ENCODE measurements around the gene VPS16.
"Not testable (repeated sequence)": the region's sequence is repeated elsewhere in the genome, so short reads cannot be mapped to it uniquely, and the experiment has no call there.

VPS16 gene

GRCh38 chr20:2825761-2826160 is 14.8 kb upstream of the VPS16 start:
- no peak overlapping the region for H3K4me3 ChIP-seq (ENCODE audit: low read length)
- no peaks in the 10 kb centered on the region for H3K9me3 ChIP-seq (ENCODE audit: control insufficient read depth, insufficient read depth, low read length)
- TF ChIP-seq CTCF (IDR thresholded peaks at IDR 0.05; ENCODE audit: low read depth, low read length, poor library complexity, severe bottlenecking): no peak
- no peak for TF ChIP-seq EZH2phosphoT487 (IDR thresholded peaks at IDR 0.05; ENCODE audit: borderline replicate concordance, low read length)
- H3F3A ChIP-seq (ENCODE audit: control insufficient read depth, insufficient read depth): no peaks in the 10 kb centered on the region
- H3K27ac ChIP-seq (ENCODE audit: low read depth, low read length): no peak overlapping the region
- H3K4me2 ChIP-seq (ENCODE audit: low read length): no peak overlapping the region
- peaks cover 3% of the 10 kb centered on the region for H3K27me3 ChIP-seq (ENCODE audit: control insufficient read depth, low read length)
- no peaks in the 10 kb centered on the region for H3K9me2 ChIP-seq (replicated peaks; ENCODE audit: control insufficient read depth, low read length)
- no peaks in the 10 kb centered on the region for H4K20me1 ChIP-seq (ENCODE audit: control insufficient read depth, insufficient read depth, low read depth, low read length)
- H3K36me3 ChIP-seq (ENCODE audit: control insufficient read depth, low read length): no peaks in the 10 kb centered on the region
- H3K79me2 ChIP-seq (ENCODE audit: control insufficient read depth, low read length): no peaks in the 10 kb centered on the region
- H3K4me1 ChIP-seq (ENCODE audit: control insufficient read depth, low read length): peaks cover 16% of the 10 kb centered on the region

- H3K4me3 ChIP-seq (ENCODE audit: low read length): peak overlapping the region; percentile 4; the same call in 1 of the 2 replicates
- no peaks in the 10 kb centered on the region for H3F3A ChIP-seq (ENCODE audit: control insufficient read depth, insufficient read depth)
- H3K4me1 ChIP-seq (ENCODE audit: control insufficient read depth, low read length): peaks cover 16% of the 10 kb centered on the region
- H3K9me3 ChIP-seq (ENCODE audit: control insufficient read depth, insufficient read depth, low read length): no peaks in the 10 kb centered on the region
- no peak for TF ChIP-seq EZH2phosphoT487 (IDR thresholded peaks at IDR 0.05; ENCODE audit: borderline replicate concordance, low read length)
- no peak for TF ChIP-seq CTCF (IDR thresholded peaks at IDR 0.05; ENCODE audit: low read depth, low read length, poor library complexity, severe bottlenecking)
- peak overlapping the region; percentile 42 for H3K4me2 ChIP-seq (ENCODE audit: low read length)
- no peaks in the 10 kb centered on the region for H4K20me1 ChIP-seq (ENCODE audit: control insufficient read depth, insufficient read depth, low read depth, low read length)
- no peaks in the 10 kb centered on the region for H3K79me2 ChIP-seq (ENCODE audit: control insufficient read depth, low read length)
- H3K9me2 ChIP-seq (replicated peaks; ENCODE audit: control insufficient read depth, low read length): no peaks in the 10 kb centered on the region
- H3K27me3 ChIP-seq (ENCODE audit: control insufficient read depth, low read length): peaks cover 3% of the 10 kb centered on the region
- no peak overlapping the region for H3K27ac ChIP-seq (ENCODE audit: low read depth, low read length)
- H3K36me3 ChIP-seq (ENCODE audit: control insufficient read depth, low read length): no peaks in the 10 kb centered on the region
Measured at GRCh38 chr20:2826655-2827054, 13.9 kb upstream of the VPS16 start.

GRCh38 chr20:2829376-2829775 is 11.2 kb upstream of the VPS16 start:
- peaks cover 16% of the 10 kb centered on the region for H3K4me1 ChIP-seq (ENCODE audit: control insufficient read depth, low read length)
- H4K20me1 ChIP-seq (ENCODE audit: control insufficient read depth, insufficient read depth, low read depth, low read length): no peaks in the 10 kb centered on the region
- H3K27ac ChIP-seq (ENCODE audit: low read depth, low read length): no peak overlapping the region
- no peaks in the 10 kb centered on the region for H3F3A ChIP-seq (ENCODE audit: control insufficient read depth, insufficient read depth)
- no peaks in the 10 kb centered on the region for H3K9me2 ChIP-seq (replicated peaks; ENCODE audit: control insufficient read depth, low read length)
- H3K27me3 ChIP-seq (ENCODE audit: control insufficient read depth, low read length): peaks cover 3% of the 10 kb centered on the region
- no peaks in the 10 kb centered on the region for H3K79me2 ChIP-seq (ENCODE audit: control insufficient read depth, low read length)
- no peaks in the 10 kb centered on the region for H3K36me3 ChIP-seq (ENCODE audit: control insufficient read depth, low read length)
- H3K4me2 ChIP-seq (ENCODE audit: low read length): no peak overlapping the region
- no peak for TF ChIP-seq EZH2phosphoT487 (IDR thresholded peaks at IDR 0.05; ENCODE audit: borderline replicate concordance, low read length)
- TF ChIP-seq CTCF (IDR thresholded peaks at IDR 0.05; ENCODE audit: low read depth, low read length, poor library complexity, severe bottlenecking): no peak
- no peaks in the 10 kb centered on the region for H3K9me3 ChIP-seq (ENCODE audit: control insufficient read depth, insufficient read depth, low read length)
- H3K4me3 ChIP-seq (ENCODE audit: low read length): no peak overlapping the region

- H3K36me3 ChIP-seq (ENCODE audit: control insufficient read depth, low read length); H3F3A ChIP-seq (ENCODE audit: control insufficient read depth, insufficient read depth); H3K9me2 ChIP-seq (replicated peaks; ENCODE audit: control insufficient read depth, low read length); H3K79me2 ChIP-seq (ENCODE audit: control insufficient read depth, low read length); H3K27me3 ChIP-seq (ENCODE audit: control insufficient read depth, low read length); H3K9me3 ChIP-seq (ENCODE audit: control insufficient read depth, insufficient read depth, low read length); H4K20me1 ChIP-seq (ENCODE audit: control insufficient read depth, insufficient read depth, low read depth, low read length); H3K27ac ChIP-seq (ENCODE audit: low read depth, low read length); H3K4me2 ChIP-seq (ENCODE audit: low read length); H3K4me3 ChIP-seq (ENCODE audit: low read length): not testable (repeated sequence)
- peaks cover 11% of the 10 kb centered on the region for H3K4me1 ChIP-seq (ENCODE audit: control insufficient read depth, low read length)
Measured at GRCh38 chr20:2831206-2831605, 9.3 kb upstream of the VPS16 start.
